Thyroid gland (tissue), 4 donors: ENCODE data around the gene SPART. TPM values are rescaled to one million over a fixed set of nuclear protein-coding genes. Genes with fewer than 3 reads are reported as not detected.

Experiments used
- DNase-seq, 2 donors: peaks; one replicate each; pipeline ENCODE4 v3.0.0-alpha.2; 2019
- H3K27ac ChIP-seq, 3 donors: fragments of 200-600 bp; sonication (generic); 1 replicate in 2 of 3; 2 replicates in 1 of 3; pipeline ENCODE4 v1.5.1; 2016 to 2019; ENCODE audit warnings: mild to moderate bottlenecking in 1 of 3, moderate library complexity in 1 of 3
- H3K27me3 ChIP-seq: fragments of 200-600 bp; sonication (generic); one replicate; pipeline ENCODE4 v1.5.1; 2019
- H3K36me3 ChIP-seq, 2 donors: fragments of 200-600 bp; sonication (generic); one replicate each; pipeline ENCODE4 v1.5.1; 2016 to 2019
- H3K4me1 ChIP-seq, 2 donors: fragments of 200-600 bp; sonication (generic); one replicate each; pipeline ENCODE4 v1.5.1; 2017 to 2019
- H3K4me3 ChIP-seq, 3 donors: fragments of 200-600 bp; sonication (generic); replicated peaks in 1 of 3; 1 replicate in 2 of 3; 2 replicates in 1 of 3; pipeline ENCODE4 v1.5.1; 2016; ENCODE audit warnings: mild to moderate bottlenecking in 1 of 3
- H3K9me3 ChIP-seq: fragments of 200-600 bp; sonication (generic); one replicate; pipeline ENCODE4 v1.5.1; 2017
- CTCF ChIP-seq, 6 experiments: fragments of 200-600 bp in 3 of 6; fragments of 450-650 bp in 3 of 6; sonication (generic) in 3 of 6; IDR thresholded peaks; one replicate each; pipeline ENCODE4 v1.5.1; 2016 to 2019; ENCODE audit warnings: antibody characterized with exemption in 6 of 6, mild to moderate bottlenecking in 2 of 6, inconsistent platforms in 1 of 6, moderate library complexity in 1 of 6
- POLR2A ChIP-seq, 2 donors: fragments of 450-650 bp; IDR thresholded peaks; one replicate each; pipeline ENCODE4 v1.6.1; 2017; ENCODE audit warnings: antibody characterized with exemption in 2 of 2, mild to moderate bottlenecking in 2 of 2, moderate library complexity in 1 of 2
- WGBS, 2 donors: methylation state at CpG; one replicate each; pipeline ENCODE4 v1.1.5; 2017; 5-methylcytosine and 5-hydroxymethylcytosine counted together
- intact Hi-C: fragments of 100-400 bp; cut with DNase I; formaldehyde crosslinking; loops from one replicate; pipeline ENCODE4 v1.15.1; 2023
- total RNA-seq, 4 donors: library from RNA; depleted of rRNA; stranded (reverse); fragments of >200 nt; gene quantifications; one replicate each; pipeline ENCODE4 v1.2.3, GENCODE V29; 2016

The SPART gene
- total RNA-seq, 4 donors from 2014 or later, result 63.1 to 86.9 (median 77.5) TPM

DNA sequence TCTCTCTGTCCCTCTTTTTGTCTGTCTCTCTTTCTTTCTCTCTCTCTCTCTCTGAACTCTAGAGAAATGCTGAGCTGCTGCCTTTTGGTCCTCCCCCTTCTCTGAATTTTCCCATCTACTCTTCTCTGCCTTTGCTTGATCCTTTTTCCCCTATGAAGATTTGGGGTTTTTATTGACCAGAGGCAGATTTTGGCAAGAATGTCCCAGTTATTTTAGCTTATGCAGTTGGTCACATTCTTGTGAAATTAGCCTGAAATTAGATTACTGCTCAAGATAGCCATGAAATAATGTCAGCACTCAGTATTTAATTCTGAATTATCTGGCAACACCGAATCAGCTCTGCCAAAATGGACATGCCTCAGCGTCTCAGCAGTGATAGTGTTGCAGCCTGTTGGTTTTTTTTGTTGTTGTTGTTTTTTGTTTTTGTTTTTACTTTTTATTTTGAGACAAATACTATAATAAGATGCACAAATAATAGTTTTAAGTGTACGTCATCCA, 17.2 kb upstream of the SPART start:
- no peaks in the 10 kb centered on the region for H3K4me1 ChIP-seq
- no peak overlapping the region for H3K4me3 ChIP-seq
- H3K27me3 ChIP-seq, result no peaks in the 10 kb centered on the region
- DNase-seq, result no peak
- H3K36me3 ChIP-seq, result no peaks in the 10 kb centered on the region
- no peaks in the 10 kb centered on the region for H3K9me3 ChIP-seq
- 77 to 85% methylated on average over 3 of the region's 3 CpGs for WGBS, 2 donors
- intact Hi-C loops, result no loop called here
- TF ChIP-seq CTCF (IDR thresholded peaks at IDR 0.05), result no peak
- TF ChIP-seq POLR2A (IDR thresholded peaks at IDR 0.05), result no peak
- H3K27ac ChIP-seq, result no peak overlapping the region

DNA sequence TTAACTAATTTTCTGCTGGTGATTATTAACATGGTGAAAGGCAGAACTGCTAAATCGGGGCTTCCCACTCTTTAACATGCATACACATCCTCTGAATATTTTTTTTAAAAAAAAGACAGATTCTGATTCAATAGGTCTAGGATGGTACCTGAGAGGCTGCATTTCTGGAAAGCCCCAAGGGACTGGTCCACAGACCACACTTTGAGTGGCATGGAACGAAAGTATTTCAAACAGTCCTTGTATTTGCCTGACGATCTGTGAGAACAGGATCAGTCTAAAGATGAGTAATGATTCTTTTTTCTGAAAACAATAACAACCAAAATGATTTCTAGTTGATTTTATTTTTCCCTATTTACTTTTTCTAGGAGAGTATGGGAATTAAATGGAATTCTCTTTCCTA, 16.7 kb upstream of the SPART start:
- H3K4me1 ChIP-seq, result no peaks in the 10 kb centered on the region
- H3K27ac ChIP-seq, result no peak overlapping the region
- intact Hi-C loops, result no loop called here

GRCh38 chr13:36362251-36362650, 16.1 kb upstream of the SPART start:
- intact Hi-C loops, result no loop called here
- H3K27ac ChIP-seq, result no peak overlapping the region
- H3K9me3 ChIP-seq, result no peaks in the 10 kb centered on the region
- 89% methylated on average over 2 of the region's 2 CpGs for WGBS, 2 donors
- no peak for TF ChIP-seq CTCF (IDR thresholded peaks at IDR 0.05)
- no peak for TF ChIP-seq POLR2A (IDR thresholded peaks at IDR 0.05)
- DNase-seq, result no peak
- H3K27me3 ChIP-seq, result no peaks in the 10 kb centered on the region
- H3K4me3 ChIP-seq, result no peak overlapping the region
- no peaks in the 10 kb centered on the region for H3K4me1 ChIP-seq
- H3K36me3 ChIP-seq, result no peaks in the 10 kb centered on the region

More for the DNA sequence above, 16.7 kb upstream of the SPART start:
- Histone ChIP-seq H3K9me3 (no peaks in the 10 kb centered on the region), H3K27me3 (no peaks in the 10 kb centered on the region), H3K4me3 (no peak overlapping the region), H3K36me3 (no peaks in the 10 kb centered on the region)
- no peak for DNase-seq
- no peak for TF ChIP-seq POLR2A (IDR thresholded peaks at IDR 0.05)
- TF ChIP-seq CTCF (IDR thresholded peaks at IDR 0.05), result no peak
- WGBS, 2 donors, result 65 to 73% methylated on average over 3 of the region's 3 CpGs

- H3K9me3 ChIP-seq, result no peaks in the 10 kb centered on the region
- H3K27me3 ChIP-seq, result no peaks in the 10 kb centered on the region
- no peaks in the 10 kb centered on the region for H3K4me1 ChIP-seq
- DNase-seq, result no peak
- no peaks in the 10 kb centered on the region for H3K36me3 ChIP-seq
- H3K27ac ChIP-seq, result no peak overlapping the region
- 77 to 94% methylated on average over 1 of the region's 1 CpG for WGBS, 2 donors
- no peak overlapping the region for H3K4me3 ChIP-seq
- intact Hi-C loops, result no loop called here
- TF ChIP-seq POLR2A (IDR thresholded peaks at IDR 0.05), result no peak
- TF ChIP-seq CTCF (IDR thresholded peaks at IDR 0.05), result no peak
Observed at GRCh38 chr13:36360903-36361302, 14.7 kb upstream of the SPART start.

DNA sequence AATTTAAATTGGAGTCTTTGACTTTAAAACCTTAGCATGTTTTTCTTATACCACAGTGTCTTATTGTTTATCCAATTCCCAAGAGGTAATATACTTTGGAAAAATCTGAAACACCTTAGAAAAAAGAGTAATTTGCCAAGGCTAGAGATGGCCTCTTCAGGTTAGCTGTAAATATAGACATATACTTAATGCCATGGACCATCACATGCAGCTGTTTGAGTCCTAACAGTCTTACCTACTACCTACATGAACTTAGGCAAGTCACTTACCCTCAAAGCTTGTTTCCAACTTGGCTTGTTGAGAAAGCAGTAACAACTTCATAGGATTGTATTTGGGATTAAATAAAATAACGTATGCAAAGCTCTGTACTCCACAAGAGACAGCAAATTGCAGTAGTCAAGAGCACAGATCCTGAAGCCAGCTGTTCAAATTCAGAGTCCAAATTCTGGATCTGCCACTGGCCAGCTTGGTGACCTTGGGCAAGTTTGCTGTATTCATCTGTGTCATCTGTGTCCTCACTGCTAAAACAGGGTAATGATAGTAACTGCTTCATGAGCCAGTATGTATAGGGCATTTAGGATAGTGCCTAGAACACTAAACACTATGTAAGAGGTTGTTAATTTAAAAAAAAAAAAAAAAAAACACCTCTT, 13.2 kb upstream of the SPART start:
- DNase-seq, result no peak
- Histone ChIP-seq H3K27me3 (no peaks in the 10 kb centered on the region), H3K27ac (no peak overlapping the region), H3K4me3 (no peak overlapping the region), H3K4me1 (no peaks in the 10 kb centered on the region), H3K9me3 (no peaks in the 10 kb centered on the region), H3K36me3 (no peaks in the 10 kb centered on the region)
- intact Hi-C loops, result no loop called here
- TF ChIP-seq POLR2A (IDR thresholded peaks at IDR 0.05), result no peak
- TF ChIP-seq CTCF (IDR thresholded peaks at IDR 0.05), result no peak
- 85 to 86% methylated on average over 1 of the region's 1 CpG for WGBS, 2 donors
